Activated naive CD8-positive, alpha-beta T cell treated with anti-CD3 and anti-CD28 coated beads, Interleukin-2, amount 50 U/mL, for 24 hours (primary cell): ENCODE data around the gene PIH1D2.
"Not testable (repeated sequence)": the region's sequence is repeated elsewhere in the genome, so short reads cannot be mapped to it uniquely, and the experiment has no call there.

Experiments used
- ATAC-seq: fragments of 150-1000 bp; cut with Tn5 transposase; one replicate; pipeline ENCODE4 v1.10.0; 2021
- DNase-seq: peaks from one replicate; pipeline ENCODE4 v3.0.0; 2021
- H3K27ac Mint-ChIP-seq: one replicate; pipeline ENCODE4 v1.8.0; 2021; ENCODE audit warnings: mild to moderate bottlenecking, mixed read lengths
- H3K27me3 Mint-ChIP-seq: one replicate; pipeline ENCODE4 v1.8.0; 2021; ENCODE audit warnings: mixed read lengths
- H3K36me3 Mint-ChIP-seq: one replicate; pipeline ENCODE4 v1.8.0; 2021; ENCODE audit warnings: low read depth, mixed read lengths
- H3K4me1 Mint-ChIP-seq: one replicate; pipeline ENCODE4 v1.8.0; 2021; ENCODE audit warnings: mixed read lengths
- H3K4me3 Mint-ChIP-seq: one replicate; pipeline ENCODE4 v1.8.0; 2021; ENCODE audit warnings: mild to moderate bottlenecking, moderate library complexity, mixed read lengths
- H3K9me3 Mint-ChIP-seq: one replicate; pipeline ENCODE4 v1.8.0; 2021; ENCODE audit warnings: mixed read lengths

Gene PIH1D2

DNA sequence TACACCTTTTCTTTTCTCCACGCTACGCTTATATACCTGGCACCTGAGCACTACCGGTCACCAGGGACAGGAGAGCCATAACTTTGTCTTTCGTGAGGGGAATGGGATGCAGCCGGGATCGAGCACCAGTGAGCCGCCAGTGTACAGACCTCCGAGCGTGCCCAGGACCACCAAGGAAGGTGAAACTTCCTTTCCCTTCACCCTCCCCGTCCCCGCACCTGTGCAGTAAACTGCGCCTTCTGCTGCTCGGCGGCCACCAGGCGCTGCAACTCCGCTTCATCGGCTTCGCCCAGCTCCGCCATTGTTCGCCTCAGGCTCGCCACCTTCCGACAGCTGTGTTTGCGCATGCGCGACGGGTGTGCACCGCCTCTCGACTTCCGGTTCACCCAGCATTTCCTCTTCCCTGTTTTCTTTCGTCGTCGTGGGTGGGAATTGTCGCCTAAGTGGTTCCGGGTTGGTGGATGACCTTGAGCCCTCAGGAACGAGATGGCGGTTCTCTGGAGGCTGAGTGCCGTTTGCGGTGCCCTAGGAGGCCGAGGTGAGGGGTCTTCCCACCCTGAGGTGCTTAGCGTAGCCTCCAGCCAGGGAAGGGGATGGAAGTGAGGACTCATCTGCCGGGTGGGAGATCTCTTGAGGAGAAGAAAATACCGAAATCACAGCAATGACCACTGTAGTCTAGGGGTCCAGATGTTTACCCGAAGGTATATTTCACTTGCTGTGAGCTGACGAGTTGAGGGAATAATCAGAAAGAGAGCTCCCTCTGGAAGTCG, 12.8 kb upstream of the PIH1D2 start, which contains the start of the genes SDHD and TIMM8B:
TSS of gene SDHD (plus strand) at position 452 of the 770 bp plus-strand sequence. CDS start at position 487, 35 bp downstream.
TSS of gene TIMM8B (minus strand) at position 335 of the 770 bp plus-strand sequence. CDS start at position 302, 33 bp downstream.
- ATAC-seq (peak; percentile 87), DNase-seq (peak; percentile 95)
- Mint-ChIP-seq H3K9me3 (no peaks in the 10 kb centered on the region), H3K4me3 (peak within 1 kb of the TSS; percentile 100), H3K27ac (peak within 1 kb of the TSS; percentile 98), H3K36me3 (peaks cover 80% of the 10 kb centered on the region), H3K27me3 (peaks cover 3% of the 10 kb centered on the region), H3K4me1 (peaks cover 60% of the 10 kb centered on the region)

DNA sequence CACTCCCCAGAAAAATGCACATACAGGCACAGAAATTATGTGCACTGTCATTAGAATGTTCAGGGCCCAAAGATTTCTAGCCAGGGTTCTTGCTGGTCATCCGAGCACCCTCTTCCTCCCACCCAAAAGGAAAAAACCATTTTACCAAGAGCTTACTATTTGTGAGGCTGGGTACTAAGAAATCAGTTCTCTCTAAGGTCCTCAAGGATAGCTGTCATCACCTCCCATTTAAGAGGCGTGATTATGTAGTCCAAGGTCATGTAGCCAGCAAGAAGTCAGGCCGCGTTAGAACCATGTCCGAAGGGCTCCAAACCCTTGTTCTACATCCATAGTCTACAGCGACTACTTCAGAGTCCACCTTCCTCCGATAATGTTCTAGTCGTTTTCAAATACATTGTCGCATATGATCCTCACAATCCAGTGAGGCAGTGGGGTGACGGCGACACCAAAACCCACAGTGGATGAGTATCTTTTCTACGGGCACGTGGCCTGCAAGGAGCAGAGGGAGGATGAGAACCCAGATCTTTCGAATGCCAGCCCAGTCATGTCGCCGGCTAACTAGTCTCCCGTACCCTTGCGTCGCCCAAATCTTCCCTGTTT, 12.1 kb upstream of the PIH1D2 start:
- Mint-ChIP-seq H3K27ac (peak overlapping the region; percentile 98), H3K27me3 (peaks cover 3% of the 10 kb centered on the region), H3K9me3 (no peaks in the 10 kb centered on the region), H3K4me1 (peaks cover 61% of the 10 kb centered on the region), H3K4me3 (peak overlapping the region; percentile 100), H3K36me3 (peaks cover 75% of the 10 kb centered on the region)
- DNase-seq (peak; percentile 47), ATAC-seq (peak; percentile 47)

DNA sequence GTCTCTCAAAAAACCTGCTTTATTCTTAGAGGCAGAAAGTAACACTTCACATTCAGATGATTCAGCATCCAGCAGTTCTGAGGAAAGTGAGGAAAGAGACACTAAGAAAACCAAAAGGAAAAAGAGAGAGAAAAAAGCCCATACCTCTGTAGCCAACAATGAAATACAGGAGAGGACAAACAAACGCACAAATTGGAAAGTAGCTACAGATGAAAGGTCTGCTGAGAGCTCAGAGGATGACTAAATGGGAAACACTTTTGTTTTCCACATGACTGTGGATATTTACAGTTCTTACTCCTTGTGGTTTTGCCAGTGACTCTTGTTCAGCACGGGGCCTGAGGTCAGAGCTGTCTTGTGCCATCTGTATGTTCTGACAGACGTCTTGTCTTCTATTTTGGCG, 8.9 kb upstream of the PIH1D2 start:
- H3K9me3 Mint-ChIP-seq = no peaks in the 10 kb centered on the region
- H3K4me1 Mint-ChIP-seq = peaks cover 42% of the 10 kb centered on the region
- peak; percentile 57 for ATAC-seq
- no peak for DNase-seq
- peak overlapping the region; percentile 68 for H3K27ac Mint-ChIP-seq
- H3K36me3 Mint-ChIP-seq = peaks cover 69% of the 10 kb centered on the region
- peaks cover 3% of the 10 kb centered on the region for H3K27me3 Mint-ChIP-seq
- no peak overlapping the region for H3K4me3 Mint-ChIP-seq

DNA sequence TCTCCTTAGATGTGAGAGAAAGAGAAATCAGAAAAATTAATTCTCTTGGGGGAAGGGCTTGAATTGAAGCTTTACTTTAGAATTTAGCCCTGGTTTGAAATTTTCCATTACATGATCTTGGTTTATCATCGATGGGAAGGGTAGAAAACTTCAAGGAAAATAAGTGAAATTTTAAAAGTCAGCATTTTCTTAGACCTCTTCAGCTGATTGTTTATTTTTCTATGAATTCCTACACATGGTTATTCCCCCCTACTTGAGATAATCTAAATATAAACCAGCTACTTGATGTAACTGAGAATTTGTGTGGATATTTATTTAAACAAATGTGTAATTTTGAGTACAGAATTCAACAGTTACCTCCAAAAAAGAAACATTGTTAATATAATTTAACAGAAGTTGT, 10.9 kb downstream of the PIH1D2 start:
- H3K4me1 Mint-ChIP-seq = no peaks in the 10 kb centered on the region
- H3K36me3 Mint-ChIP-seq = peaks cover 19% of the 10 kb centered on the region
- no peak for ATAC-seq
- no peak for DNase-seq
- no peaks in the 10 kb centered on the region for H3K27me3 Mint-ChIP-seq
- H3K9me3 Mint-ChIP-seq = no peaks in the 10 kb centered on the region
- H3K27ac Mint-ChIP-seq = no peak overlapping the region
- H3K4me3 Mint-ChIP-seq = no peak overlapping the region

DNA sequence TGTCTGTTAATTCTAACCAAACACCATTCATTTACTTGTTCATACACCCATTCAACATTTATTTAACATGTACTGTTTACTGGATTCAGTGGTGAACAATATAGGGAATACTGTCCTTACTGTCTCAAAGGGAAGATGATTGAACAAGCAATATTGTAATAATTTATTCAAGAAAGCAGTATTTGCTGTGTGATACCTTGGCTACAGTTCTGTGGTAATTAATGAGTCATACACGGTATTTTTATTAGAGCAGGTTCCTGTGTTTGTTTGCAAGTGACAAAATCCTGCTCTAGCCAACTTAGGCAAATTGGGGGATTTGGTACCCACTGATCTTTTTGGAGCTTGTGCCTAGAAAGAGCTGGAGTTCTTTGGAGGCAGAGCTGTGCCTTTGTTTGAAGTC, 15.7 kb downstream of the PIH1D2 start:
- H3K4me3 Mint-ChIP-seq = no peak overlapping the region
- peaks cover 17% of the 10 kb centered on the region for H3K4me1 Mint-ChIP-seq
- no peak overlapping the region for H3K27ac Mint-ChIP-seq
- H3K36me3 Mint-ChIP-seq = peaks cover 45% of the 10 kb centered on the region
- ATAC-seq = no peak
- DNase-seq = no peak
- H3K9me3 Mint-ChIP-seq = no peaks in the 10 kb centered on the region
- no peaks in the 10 kb centered on the region for H3K27me3 Mint-ChIP-seq

DNA sequence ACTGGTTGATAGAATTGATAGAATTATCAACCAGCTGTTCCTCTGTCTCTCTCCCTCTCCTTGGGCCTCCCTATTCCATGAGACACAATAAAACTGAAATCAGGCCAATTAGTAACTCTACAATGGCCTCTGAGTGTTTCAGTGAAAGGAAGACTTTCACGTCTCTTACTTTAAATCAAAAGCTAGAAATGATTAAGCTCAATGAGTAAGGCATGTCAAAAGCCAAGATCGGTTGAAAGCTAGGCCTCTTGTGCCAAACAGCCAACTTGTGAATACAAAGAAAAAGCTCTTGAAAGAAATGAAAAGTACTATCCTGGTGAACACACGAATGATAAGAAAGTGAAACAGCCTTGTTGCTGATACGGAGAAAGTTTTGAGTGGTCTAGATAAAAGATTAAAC, 16.6 kb downstream of the PIH1D2 start:
- Mint-ChIP-seq H3K36me3 (peaks cover 46% of the 10 kb centered on the region), H3K9me3 (no peaks in the 10 kb centered on the region), H3K4me1 (peaks cover 17% of the 10 kb centered on the region), H3K27ac (peak overlapping the region; percentile 30), H3K27me3 (no peaks in the 10 kb centered on the region), H3K4me3 (no peak overlapping the region)
- DNase-seq (no peak), ATAC-seq (peak; percentile 61)

DNA sequence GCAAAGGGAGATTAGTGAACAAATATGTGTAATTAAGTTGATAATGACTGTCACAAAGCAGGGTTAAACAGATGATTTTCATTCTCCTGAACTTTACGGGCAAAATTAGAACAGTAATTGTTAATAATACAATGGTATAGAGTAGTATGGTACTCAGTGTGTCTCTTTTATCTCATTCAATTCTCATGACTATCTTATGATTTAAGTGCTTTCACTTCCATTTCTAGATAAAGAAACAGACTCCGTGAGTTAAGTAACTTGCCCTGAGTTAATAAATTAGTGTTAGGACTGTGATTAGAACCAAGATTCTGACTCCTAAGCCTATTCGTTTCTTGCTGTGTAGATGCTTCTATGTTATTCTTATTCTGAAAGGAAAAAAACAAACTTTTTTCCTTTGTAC, 22.0 kb downstream of the PIH1D2 start:
- DNase-seq = no peak
- Mint-ChIP-seq H3K27me3 (no peaks in the 10 kb centered on the region), H3K4me3 (no peak overlapping the region), H3K36me3 (peaks cover 66% of the 10 kb centered on the region), H3K4me1 (peaks cover 30% of the 10 kb centered on the region), H3K9me3 (no peaks in the 10 kb centered on the region), H3K27ac (no peak overlapping the region)
- ATAC-seq = no peak

DNA sequence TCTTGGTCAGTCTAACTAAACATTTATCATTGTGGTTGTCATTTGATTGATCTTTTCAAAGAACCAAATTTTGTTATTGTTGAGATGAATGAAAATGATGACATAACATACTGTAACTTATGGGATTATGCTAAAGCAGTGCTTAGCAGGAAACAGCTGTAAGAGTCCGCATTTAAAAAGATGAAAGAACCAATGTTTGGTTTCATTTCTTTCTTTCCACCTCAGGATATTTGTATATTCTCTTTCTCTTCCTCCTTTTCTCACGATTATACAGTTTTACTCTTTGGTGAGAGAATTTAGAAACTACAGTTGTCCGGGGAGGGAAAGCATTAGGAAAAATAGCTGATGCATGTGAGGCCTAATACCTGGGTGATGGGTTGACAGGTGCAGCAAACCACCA, 23.1 kb downstream of the PIH1D2 start:
- Mint-ChIP-seq H3K27ac (no peak overlapping the region), H3K36me3 (peaks cover 67% of the 10 kb centered on the region), H3K4me3 (no peak overlapping the region), H3K27me3 (no peaks in the 10 kb centered on the region), H3K4me1 (peaks cover 22% of the 10 kb centered on the region), H3K9me3 (no peaks in the 10 kb centered on the region)
- ATAC-seq (no peak), DNase-seq (no peak)

DNA sequence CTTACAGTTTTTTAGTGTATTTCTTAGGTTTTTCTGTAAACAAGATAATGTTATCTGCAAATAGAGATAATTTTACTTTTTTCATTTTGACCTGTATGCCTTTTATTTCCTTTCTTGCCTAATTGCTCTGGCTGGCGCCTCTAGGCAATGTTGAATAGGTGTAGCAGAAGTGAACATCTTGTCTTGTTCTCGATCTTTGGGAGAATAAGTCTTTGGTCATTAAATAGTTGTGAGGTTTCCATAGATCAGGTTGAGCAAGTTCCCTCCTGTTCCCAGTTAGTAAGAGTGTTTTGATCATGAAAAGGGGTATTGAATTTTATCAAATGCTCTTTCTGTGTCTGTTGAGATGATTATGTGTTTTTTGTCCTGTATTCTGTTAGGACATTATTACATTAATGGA, 24.0 kb downstream of the PIH1D2 start:
- peaks cover 22% of the 10 kb centered on the region for H3K4me1 Mint-ChIP-seq
- no peak overlapping the region for H3K4me3 Mint-ChIP-seq
- no peak for DNase-seq
- H3K9me3 Mint-ChIP-seq = no peaks in the 10 kb centered on the region
- peaks cover 71% of the 10 kb centered on the region for H3K36me3 Mint-ChIP-seq
- no peak for ATAC-seq
- H3K27me3 Mint-ChIP-seq = no peaks in the 10 kb centered on the region
- H3K27ac Mint-ChIP-seq = no peak overlapping the region

DNA sequence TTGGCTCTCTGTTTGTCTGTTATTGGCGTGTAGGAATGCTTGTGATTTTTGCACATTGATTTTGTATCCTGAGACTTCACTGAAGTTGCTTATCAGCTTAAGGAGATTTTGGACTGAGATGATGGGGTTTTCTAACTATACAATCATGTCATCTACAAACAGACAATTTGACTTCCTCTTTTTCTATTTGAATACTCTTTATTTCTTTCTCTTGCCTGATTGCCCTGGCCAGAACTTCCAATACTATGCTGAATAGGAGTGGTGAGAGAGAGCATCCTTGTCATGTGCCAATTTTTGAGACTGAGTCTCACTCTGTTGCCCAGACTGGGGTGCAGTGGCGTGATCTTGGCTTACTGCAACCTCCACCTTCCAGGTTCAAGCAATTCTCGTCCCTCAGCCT, 25.6 kb downstream of the PIH1D2 start:
- H3K27me3 Mint-ChIP-seq, H3K4me3 Mint-ChIP-seq, H3K9me3 Mint-ChIP-seq, ATAC-seq, DNase-seq: not testable (repeated sequence)
- H3K4me1 Mint-ChIP-seq = peaks cover 22% of the 10 kb centered on the region
- H3K27ac Mint-ChIP-seq = peak overlapping the region; percentile 26
- H3K36me3 Mint-ChIP-seq = peaks cover 75% of the 10 kb centered on the region

DNA sequence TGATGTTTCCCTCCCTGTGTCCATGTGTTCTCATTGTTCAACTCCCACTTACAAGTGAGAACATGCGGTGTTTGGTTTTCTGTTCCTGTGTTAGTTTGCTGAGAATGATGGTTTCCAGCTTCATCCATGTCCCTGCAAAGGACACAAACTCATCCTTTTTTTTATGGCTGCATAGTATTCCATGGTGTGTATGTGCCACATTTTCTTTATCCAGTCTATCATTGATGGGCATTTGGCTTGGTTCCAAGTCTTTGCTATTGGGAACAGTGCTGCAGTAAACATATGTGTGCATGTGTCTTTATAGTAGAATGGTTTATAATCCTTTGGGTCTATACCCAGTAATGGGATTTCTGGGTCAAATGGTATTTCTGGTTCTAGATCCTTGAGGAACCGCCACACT, 27.2 kb downstream of the PIH1D2 start:
- peak overlapping the region; percentile 7 for H3K27ac Mint-ChIP-seq

DNA sequence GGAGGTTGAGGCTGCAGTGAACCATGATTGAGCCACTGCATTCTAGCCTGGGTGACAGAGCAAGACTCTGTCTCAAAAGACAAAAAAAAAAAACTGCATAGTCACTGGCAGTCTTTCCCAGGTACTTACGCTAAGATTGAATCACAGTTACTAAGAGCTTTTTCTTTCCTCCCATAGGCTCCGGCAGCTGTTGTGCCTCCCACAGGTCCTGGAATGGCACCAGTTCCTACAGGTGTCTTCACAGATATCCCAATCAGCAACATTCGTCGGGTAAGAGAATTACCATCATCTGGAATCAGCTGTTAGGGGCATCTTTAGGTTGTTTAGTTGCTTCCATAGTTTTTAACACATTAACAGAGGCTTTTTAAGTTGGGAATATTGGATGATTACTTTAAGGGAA, 28.9 kb downstream of the PIH1D2 start:
- Mint-ChIP-seq H3K27ac (no peak overlapping the region), H3K9me3 (no peaks in the 10 kb centered on the region), H3K36me3 (peaks cover 70% of the 10 kb centered on the region), H3K27me3 (no peaks in the 10 kb centered on the region), H3K4me1 (peaks cover 37% of the 10 kb centered on the region), H3K4me3 (no peak overlapping the region)
- DNase-seq (no peak), ATAC-seq (no peak)

More for the DNA sequence above, 27.2 kb downstream of the PIH1D2 start:
- Mint-ChIP-seq H3K4me1 (peaks cover 35% of the 10 kb centered on the region), H3K36me3 (peaks cover 76% of the 10 kb centered on the region)
- H3K27me3 Mint-ChIP-seq, H3K9me3 Mint-ChIP-seq, DNase-seq, H3K4me3 Mint-ChIP-seq, ATAC-seq: not testable (repeated sequence)

DNA sequence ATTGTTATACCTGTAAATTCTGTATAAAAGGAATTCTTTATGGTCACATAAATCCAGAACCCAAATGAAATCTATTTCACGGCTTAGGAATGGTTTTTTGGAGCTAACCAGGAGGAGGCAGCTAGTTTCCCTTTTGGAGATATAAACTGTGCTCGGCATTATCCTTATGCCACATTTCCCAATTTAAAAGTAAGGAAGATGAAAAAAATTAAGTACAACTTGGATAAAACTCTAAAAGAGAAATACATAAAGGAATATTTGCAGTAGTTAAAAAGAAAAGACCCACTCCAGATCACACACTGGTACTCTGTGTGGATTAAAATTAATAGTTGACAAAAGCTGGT, 30.9 kb downstream of the PIH1D2 start:
- no peaks in the 10 kb centered on the region for H3K9me3 Mint-ChIP-seq
- H3K36me3 Mint-ChIP-seq = peaks cover 68% of the 10 kb centered on the region
- H3K4me1 Mint-ChIP-seq = peaks cover 22% of the 10 kb centered on the region
- peak overlapping the region; percentile 59 for H3K27ac Mint-ChIP-seq
- H3K4me3 Mint-ChIP-seq = no peak overlapping the region
- no peak for ATAC-seq
- no peaks in the 10 kb centered on the region for H3K27me3 Mint-ChIP-seq
- DNase-seq = no peak

DNA sequence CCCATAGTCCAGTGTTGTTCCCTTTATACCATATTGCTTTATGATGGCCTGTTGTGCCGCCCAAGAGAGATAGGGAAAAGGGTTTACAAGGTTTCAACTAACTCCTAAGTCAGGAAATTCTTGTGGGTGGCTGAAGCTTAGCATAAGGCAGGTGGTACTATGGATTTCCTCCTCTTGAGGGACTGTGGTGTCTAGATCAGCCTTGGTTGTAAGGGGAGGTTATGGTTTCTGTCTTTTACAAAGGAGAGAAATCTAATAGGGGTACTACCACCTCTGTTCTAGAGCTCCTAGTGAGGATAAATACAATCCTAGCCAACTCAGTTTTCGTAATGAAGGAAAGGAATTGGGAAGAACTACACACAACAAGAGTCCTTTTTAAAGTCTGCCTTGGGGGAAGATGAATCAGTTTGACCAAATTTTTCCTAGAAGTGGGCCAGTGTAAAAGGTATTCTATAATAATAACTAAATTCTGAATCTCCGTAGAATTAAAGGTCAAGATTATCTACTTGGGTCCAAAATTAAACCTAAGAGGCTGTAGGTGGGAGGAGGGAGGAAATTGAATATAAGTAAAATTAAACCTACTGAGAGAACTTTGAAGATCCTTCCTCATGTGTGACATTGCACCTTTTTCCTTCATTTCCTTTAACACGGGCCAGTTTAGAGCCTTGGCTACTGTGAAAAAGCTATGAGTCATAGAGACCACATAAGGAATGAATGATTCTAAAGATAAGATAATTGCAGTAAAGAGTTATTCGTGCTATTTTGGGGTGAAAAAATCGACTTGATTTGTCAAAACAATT, 31.5 kb downstream of the PIH1D2 start:
- no peaks in the 10 kb centered on the region for H3K27me3 Mint-ChIP-seq

More for the DNA sequence above, 31.5 kb downstream of the PIH1D2 start:
- no peak for DNase-seq
- H3K9me3 Mint-ChIP-seq = no peaks in the 10 kb centered on the region
- H3K36me3 Mint-ChIP-seq = peaks cover 64% of the 10 kb centered on the region
- H3K27ac Mint-ChIP-seq = peak overlapping the region; percentile 59
- no peak for ATAC-seq
- no peak overlapping the region for H3K4me3 Mint-ChIP-seq
- H3K4me1 Mint-ChIP-seq = peaks cover 19% of the 10 kb centered on the region
